Adrenal gland (tissue), 12 donors: ENCODE results near the gene RAC3. TPM values are rescaled to one million over a fixed set of nuclear protein-coding genes. Genes with fewer than 3 reads are reported as not detected.

Experiments used
- DNase-seq, 7 donors: peaks; one replicate each; pipeline ENCODE4 v3.0.0-alpha.2; 2019 to 2020
- H3K27ac ChIP-seq, 5 donors: fragments of 200-600 bp; sonication (generic) in 4 of 5; 1 replicate in 3 of 5; 2 replicates in 2 of 5; pipeline versions ENCODE4 v1.5.1 to v1.8.0; 2016 to 2020; ENCODE audit warnings: mild to moderate bottlenecking in 1 of 5
- H3K27me3 ChIP-seq: fragments of 200-600 bp; 2 replicates; pipeline ENCODE4 v1.8.0; 2021
- H3K36me3 ChIP-seq, 2 donors: fragments of 200-600 bp; replicated peaks in 1 of 2; 1 replicate in 1 of 2; 2 replicates in 1 of 2; pipeline versions ENCODE4 v1.5.1 to v1.8.0; 2018 to 2022
- H3K4me1 ChIP-seq, 2 donors: fragments of 200-600 bp; replicated peaks in 1 of 2; 1 replicate in 1 of 2; 2 replicates in 1 of 2; pipeline versions ENCODE4 v1.5.1 to v1.8.0; 2018 to 2021
- H3K4me3 ChIP-seq, 4 donors: fragments of 200-600 bp; sonication (generic) in 3 of 4; one replicate each; pipeline ENCODE4 v1.5.1; 2016 to 2018
- H3K9me3 ChIP-seq, 3 donors: fragments of 200-600 bp; sonication (generic) in 1 of 3; replicated peaks in 1 of 3; 1 replicate in 2 of 3; 2 replicates in 1 of 3; pipeline versions ENCODE4 v1.5.1 to v1.8.0; 2016 to 2021
- CTCF ChIP-seq, 6 experiments: fragments of 450-650 bp in 4 of 6; fragments of 200-600 bp in 2 of 6; sonication (generic) in 1 of 6; IDR thresholded peaks; 1 replicate in 5 of 6; 2 replicates in 1 of 6; pipeline versions ENCODE4 v1.5.1 to v1.8.0; 2016 to 2021; ENCODE audit warnings: antibody characterized with exemption in 6 of 6, mild to moderate bottlenecking in 2 of 6, moderate library complexity in 1 of 6
- POLR2A ChIP-seq, 2 donors: fragments of 450-650 bp; IDR thresholded peaks; one replicate each; pipeline ENCODE4 v1.6.1; 2017; ENCODE audit warnings: antibody characterized with exemption in 2 of 2, mild to moderate bottlenecking in 2 of 2, moderate library complexity in 1 of 2
- WGBS, 4 donors: extraction: QIAGEN DNeasy Blood & Tissue Kit in 2 of 4; methylation state at CpG; one replicate each; pipeline versions ENCODE4 v1.1.5 to v1.1.7; 2013 to 2017; 5-methylcytosine and 5-hydroxymethylcytosine counted together
- intact Hi-C, 2 donors: fragments of 100-400 bp; cut with DNase I; formaldehyde crosslinking; loops; one replicate each; pipeline versions ENCODE4 v1.14.1 to v1.15.0; 2022 to 2023
- polyA plus RNA-seq, 3 donors: library from polyadenylated mRNA; stranded (reverse); fragments of 200-250 nt in 2 of 3; fragments of 350-450 nt in 1 of 3; fragmentation: Illumina TruSeq in 1 of 3; extraction: RNeasy Lipid Tissue Mini Kit (QIAGEN cat#74804) in 1 of 3; gene quantifications; one replicate each; pipeline ENCODE4 v1.2.3, GENCODE V29; 2013 to 2014
- total RNA-seq, 9 donors: library from RNA; depleted of rRNA in 4 of 9; stranded (reverse); fragments of >200 nt in 4 of 9; fragments of 120-200 nt in 1 of 9; fragmentation: NEBNext Ultra II Directional in 1 of 9; extraction: Animal tissue kit (Norgen Biotek cat#: 25700) in 1 of 9; gene quantifications; one replicate each; pipeline versions ENCODE4 v1.1.0 to v1.2.4, GENCODE V29; 2013 to 2023
- donor health status: healthy with polysubstance abuse.
- donor health status: Bipolar disorder and iron deficiency.
- donor health status: DM: yes; HTN: yes; CAD: no.
- donor health status: DM: no; HTN: no; CAD: no.
- donor health status: DM: no; HTN: no; CAD: no.
- donor health status: DM: yes; HTN: yes; CAD: no.

RAC3 gene
- total and polyA plus RNA-seq, 12 donors = 1.6 to 13.5 (median 5.1) TPM

GRCh38 chr17:82018989-82019689 lies 12.3 kb upstream of the RAC3 start:
- Histone ChIP-seq H3K27me3 (no peaks in the 10 kb centered on the region), H3K4me1 (peaks cover 20 to 22% of the 10 kb centered on the region in 2 donors), H3K27ac (no peak overlapping the region), H3K36me3 (no peaks in the 10 kb centered on the region), H3K4me3 (no peak overlapping the region), H3K9me3 (no peaks in the 10 kb centered on the region)
- no peak for DNase-seq
- no peak for TF ChIP-seq CTCF (IDR thresholded peaks at IDR 0.05)
- no peak for TF ChIP-seq POLR2A (IDR thresholded peaks at IDR 0.05)
- 84 to 86% (median 85%) methylated on average over 22 to 33 of the region's 33 CpGs for WGBS, 4 donors
- intact Hi-C loops = no loop called here

DNA sequence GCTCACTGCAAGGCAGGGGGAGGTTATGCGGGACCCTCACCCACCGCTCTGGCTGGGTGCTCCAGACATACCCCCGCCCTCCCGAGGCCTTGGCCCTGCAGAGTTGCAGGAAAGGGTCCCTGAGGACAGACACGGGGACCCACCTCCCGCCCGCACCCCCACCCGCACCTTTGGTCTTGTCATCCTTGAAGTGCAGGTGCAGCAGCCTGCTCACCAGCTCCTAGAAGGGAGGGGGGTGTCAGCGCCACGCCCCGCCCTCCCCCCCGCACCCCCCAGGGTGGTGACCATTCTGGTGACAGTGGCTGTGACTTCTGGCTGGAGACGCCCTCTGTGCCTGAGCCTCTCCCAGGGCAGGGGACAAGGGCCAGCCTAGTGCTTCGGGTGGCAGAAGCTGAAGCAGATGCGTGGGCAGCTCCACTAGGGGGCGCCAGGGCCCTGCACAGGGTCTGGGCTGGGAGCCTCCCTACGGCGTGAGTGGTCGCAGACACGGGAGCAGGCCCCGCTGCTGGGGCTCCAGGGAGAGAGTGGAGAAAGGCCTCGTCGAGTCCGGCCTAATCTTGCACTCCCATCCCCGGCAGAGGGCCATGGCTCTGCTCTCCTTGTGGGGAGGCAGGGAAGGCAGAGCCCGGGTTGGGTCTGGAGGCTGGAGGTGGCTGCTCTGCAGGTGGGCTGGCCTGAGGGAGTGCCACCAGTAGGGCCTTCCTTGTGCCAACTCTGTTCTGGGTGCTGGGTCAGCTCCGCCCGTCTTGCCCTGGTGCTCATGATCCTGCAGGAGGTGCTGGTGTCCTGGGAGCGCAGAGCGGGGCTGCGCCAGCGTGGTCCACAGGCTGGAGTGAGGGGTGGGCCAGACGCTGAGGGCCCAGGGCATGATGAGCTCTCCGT lies 11.5 kb upstream of the RAC3 start:
- peak in 5 of 7 donors; percentile 47 to 72 (median 59) for DNase-seq
- 60 to 79% (median 64%) methylated on average over 4 to 34 of the region's 34 CpGs for WGBS, 4 donors

GRCh38 chr17:82020572-82021106 lies 10.8 kb upstream of the RAC3 start:
- intact Hi-C loops = loop anchor here (2.0 to 10.0 kb wide), 3 partner anchors 60 to 274 kb away; partner anchors contain the start of gene NOTUM (in 1 of the 2)
- no peaks in the 10 kb centered on the region for H3K36me3 ChIP-seq
- DNase-seq = no peak
- no peak overlapping the region for H3K4me3 ChIP-seq
- H3K27ac ChIP-seq = no peak overlapping the region
- no peaks in the 10 kb centered on the region for H3K9me3 ChIP-seq
- TF ChIP-seq POLR2A (IDR thresholded peaks at IDR 0.05) (no peak), CTCF (IDR thresholded peaks at IDR 0.05) (no peak)
- peaks cover 21 to 27% of the 10 kb centered on the region in 2 donors for H3K4me1 ChIP-seq
- 78 to 81% (median 80%) methylated on average over 12 to 14 of the region's 14 CpGs for WGBS, 4 donors
- H3K27me3 ChIP-seq = no peaks in the 10 kb centered on the region

More for the DNA sequence above, 11.5 kb upstream of the RAC3 start:
- Histone ChIP-seq H3K36me3 (no peaks in the 10 kb centered on the region), H3K4me3 (no peak overlapping the region), H3K9me3 (no peaks in the 10 kb centered on the region), H3K4me1 (peaks cover 21 to 27% of the 10 kb centered on the region in 2 donors), H3K27me3 (no peaks in the 10 kb centered on the region), H3K27ac (no peak overlapping the region)
- intact Hi-C loops = loop anchor here (2.0 to 10.0 kb wide), 3 partner anchors 59 to 275 kb away; partner anchors contain the start of gene NOTUM (in 1 of the 2)
- no peak for TF ChIP-seq POLR2A (IDR thresholded peaks at IDR 0.05)
- TF ChIP-seq CTCF (IDR thresholded peaks at IDR 0.05) = peak; percentile 29 to 62 (median 46)
